ENCODE results near the gene AK8.
A peak's percentile ranks its signal among the peaks of the same experiment; 100 is the strongest.

Gene AK8

DNA sequence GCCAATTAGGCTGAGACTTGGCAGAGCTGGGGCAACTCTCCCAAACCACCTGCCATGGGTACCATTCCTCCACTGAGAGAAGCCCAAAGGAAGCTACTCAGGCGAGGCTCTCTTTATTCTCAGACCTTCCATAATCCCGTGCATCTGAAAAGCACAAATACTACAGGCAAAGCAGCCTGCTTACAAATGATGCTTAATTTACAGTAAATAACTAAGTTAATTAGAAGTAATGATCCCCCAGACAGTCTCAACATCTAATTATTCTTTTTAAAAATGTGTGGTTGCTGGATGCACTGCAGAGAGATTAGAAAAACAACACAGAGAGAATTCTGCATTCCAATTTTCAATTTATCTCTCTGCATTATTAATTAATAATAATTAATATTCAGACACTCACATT is 53.1 kb downstream of the AK8 start:
- no peak for DNase-seq

- DNase-seq, result no peak
These were observed 53.9 kb downstream of the AK8 start for GRCh38 chr9:132824151-132824550.

DNA sequence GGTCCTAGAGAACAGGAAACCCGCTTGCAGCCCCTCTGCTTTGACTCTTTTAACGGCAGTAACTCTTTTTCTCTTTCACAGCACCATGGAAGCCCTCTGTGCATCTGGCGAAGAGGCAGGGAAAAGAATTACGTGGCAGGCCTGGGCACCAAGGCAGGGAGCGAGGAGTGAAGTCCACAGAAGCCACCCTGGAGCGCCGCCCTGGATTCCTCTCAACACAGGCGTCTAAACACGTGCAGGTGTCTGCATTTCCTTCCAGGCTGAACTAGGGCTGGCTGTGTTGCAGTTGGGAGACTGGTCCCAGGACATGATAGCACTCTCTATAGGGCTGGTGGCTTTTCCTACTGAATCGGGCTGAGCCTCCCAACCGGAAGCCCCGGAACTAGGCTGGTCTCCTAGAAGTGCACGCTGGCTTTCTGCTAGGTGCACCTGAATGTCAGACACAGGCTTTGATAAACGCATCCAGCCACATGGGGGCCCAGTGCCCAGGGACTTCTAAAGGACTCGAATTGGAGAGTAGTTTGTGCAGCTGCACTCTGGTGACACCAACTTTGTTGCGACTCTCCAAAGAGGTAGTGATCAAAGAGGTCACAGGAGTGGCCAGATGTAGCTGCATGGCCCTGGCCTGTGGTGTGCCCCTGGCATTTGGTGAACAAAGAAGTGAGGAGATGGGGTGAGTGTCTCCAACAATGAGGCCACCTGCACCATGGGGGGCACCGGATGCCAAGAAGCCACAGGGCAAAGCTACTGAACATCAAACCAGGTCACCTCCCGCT is 54.5 kb downstream of the AK8 start:
- no peak for DNase-seq

- no peak for DNase-seq
These were observed 57.7 kb downstream of the AK8 start for GRCh38 chr9:132820169-132820944.

GRCh38 chr9:132818588-132818987 is 59.5 kb downstream of the AK8 start:
- no peak for DNase-seq

- DNase-seq, result no peak
These were observed 63.1 kb downstream of the AK8 start for GRCh38 chr9:132814937-132815336.

- no peak for DNase-seq
These were observed 64.8 kb downstream of the AK8 start for GRCh38 chr9:132813115-132813771.

GRCh38 chr9:132811985-132812384 is 66.1 kb downstream of the AK8 start:
- no peak for DNase-seq

- DNase-seq, result no peak
These were observed 67.8 kb downstream of the AK8 start for GRCh38 chr9:132810314-132810713.

GRCh38 chr9:132809677-132810271 is 68.3 kb downstream of the AK8 start:
- no peak for DNase-seq

DNA sequence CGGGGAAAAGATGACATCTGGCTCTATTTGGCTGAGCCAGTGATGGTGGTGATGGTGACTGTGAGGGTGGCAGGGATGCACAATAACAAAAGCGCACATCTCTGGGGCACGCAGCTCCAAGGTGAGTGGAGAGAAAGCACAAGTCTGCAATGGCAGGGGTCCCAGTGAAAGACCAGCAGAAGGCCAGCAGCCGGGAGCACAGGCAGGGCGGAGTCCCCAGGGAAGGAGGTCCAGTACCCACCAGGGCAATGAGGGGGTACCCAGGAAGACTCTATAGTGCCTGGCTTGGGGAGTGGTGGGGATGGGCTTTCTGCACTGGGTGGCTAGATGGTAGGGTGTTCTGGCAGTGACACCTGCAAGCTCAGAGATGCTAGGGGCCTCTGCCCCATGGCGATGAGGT is 69.4 kb downstream of the AK8 start:
- DNase-seq, result no peak

GRCh38 chr9:132806723-132807421 is 71.2 kb downstream of the AK8 start:
- DNase-seq, result no peak

DNA sequence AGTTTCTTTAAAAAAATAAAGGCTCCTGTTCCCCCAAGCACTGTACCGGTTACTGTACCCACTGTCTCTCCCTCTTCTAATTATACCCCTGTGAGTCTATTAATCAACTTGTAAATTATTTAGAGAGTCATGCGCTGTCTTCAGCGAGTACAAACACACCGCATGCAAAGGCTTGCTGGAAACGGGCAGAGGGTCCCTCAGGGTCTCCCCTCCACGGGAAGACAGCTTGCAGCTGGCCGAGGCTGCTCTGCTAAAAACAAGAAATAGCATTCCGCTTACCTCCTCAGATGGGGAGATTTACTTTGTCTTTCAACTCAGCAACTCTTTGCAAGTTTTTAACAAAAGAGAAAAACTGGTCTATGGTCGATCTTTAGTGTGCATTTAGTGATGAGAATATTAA is 71.8 kb downstream of the AK8 start:
- no peak for DNase-seq

GRCh38 chr9:132804576-132805295 is 73.3 kb downstream of the AK8 start:
- DNase-seq, result no peak

DNA sequence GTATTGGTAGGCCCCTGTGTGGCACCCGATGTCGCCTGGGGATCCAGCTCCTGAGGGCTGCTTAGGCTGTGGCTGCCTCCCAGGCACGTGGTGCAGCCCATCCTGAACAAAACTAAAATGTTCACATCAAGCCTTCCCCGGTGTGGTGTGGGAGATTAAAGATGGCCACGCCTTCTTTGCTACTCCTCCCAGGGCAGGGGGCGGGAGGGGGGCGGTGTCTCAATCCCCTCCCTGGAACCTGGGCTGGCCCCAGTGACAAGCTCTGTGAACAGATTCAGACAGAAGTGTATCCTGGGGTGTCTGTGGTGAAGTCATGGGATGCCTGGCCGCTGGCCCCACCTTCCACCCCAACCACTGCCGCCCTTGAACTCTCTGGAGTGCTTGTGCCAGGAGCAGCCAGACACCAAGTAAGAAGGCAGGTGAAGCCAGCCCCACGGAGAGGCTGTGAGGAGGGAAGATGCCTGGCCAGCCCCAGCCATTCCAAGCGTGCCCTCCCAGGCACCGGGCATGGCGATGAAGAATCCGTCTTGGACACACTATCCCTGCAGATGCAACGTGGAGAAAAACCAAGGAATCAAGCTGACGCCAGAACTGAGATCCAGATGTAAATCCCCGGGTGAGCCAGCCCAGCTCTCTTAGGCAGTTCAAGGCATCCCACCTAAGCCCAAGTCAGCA is 75.8 kb downstream of the AK8 start:
- DNase-seq, result no peak

- no peak for DNase-seq
These were observed 76.4 kb downstream of the AK8 start for GRCh38 chr9:132801659-132802058.

GRCh38 chr9:132800038-132800648 is 77.9 kb downstream of the AK8 start:
- DNase-seq, result peak; percentile 74

GRCh38 chr9:132798817-132799790 is 79.0 kb downstream of the AK8 start:
- DNase-seq, result peak; percentile 50

- DNase-seq, result no peak
These were observed 80.0 kb downstream of the AK8 start for GRCh38 chr9:132797861-132798659.
